Fibroblast of skin of back (primary cell): Measurements from ENCODE around the gene RNF38.
"Not testable (repeated sequence)": the region's sequence is repeated elsewhere in the genome, so short reads cannot be mapped to it uniquely, and the experiment has no call there.

Source experiments
- DNase-seq: peaks from one replicate; pipeline ENCODE4 v3.0.0-alpha.2; 2013

The RNF38 gene

GRCh38 chr9:36328798-36329411 lies 71.2 kb downstream of the RNF38 start:
- DNase-seq = peak; percentile 71

GRCh38 chr9:36325081-36325828 lies 74.8 kb downstream of the RNF38 start:
- no peak for DNase-seq

DNA sequence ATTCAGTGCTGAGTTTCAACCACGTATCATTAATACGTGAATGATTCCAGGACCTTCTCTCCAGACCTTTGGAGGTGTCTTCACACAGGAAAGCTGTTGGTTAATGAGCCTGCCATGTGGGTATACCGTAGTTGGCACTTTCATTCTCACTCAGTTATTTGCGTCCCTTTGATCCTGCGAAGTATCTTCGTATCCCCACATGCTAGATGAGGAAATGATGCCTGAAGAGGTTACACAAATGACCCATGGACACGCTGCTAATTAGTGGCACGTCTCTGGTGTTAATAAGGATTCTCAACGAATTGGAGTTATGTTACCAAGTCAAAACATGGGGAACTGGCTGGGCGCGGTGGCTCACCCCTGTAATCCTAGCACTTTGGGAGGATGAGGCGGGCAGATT lies 76.1 kb downstream of the RNF38 start:
- DNase-seq = no peak

GRCh38 chr9:36322462-36322861 lies 77.6 kb downstream of the RNF38 start:
- no peak for DNase-seq

GRCh38 chr9:36321903-36322302 lies 78.2 kb downstream of the RNF38 start:
- not testable (repeated sequence) for DNase-seq

GRCh38 chr9:36320466-36320865 lies 79.6 kb downstream of the RNF38 start:
- no peak for DNase-seq

- DNase-seq = peak; percentile 59
These were observed 80.3 kb downstream of the RNF38 start for GRCh38 chr9:36319806-36320205.

DNA sequence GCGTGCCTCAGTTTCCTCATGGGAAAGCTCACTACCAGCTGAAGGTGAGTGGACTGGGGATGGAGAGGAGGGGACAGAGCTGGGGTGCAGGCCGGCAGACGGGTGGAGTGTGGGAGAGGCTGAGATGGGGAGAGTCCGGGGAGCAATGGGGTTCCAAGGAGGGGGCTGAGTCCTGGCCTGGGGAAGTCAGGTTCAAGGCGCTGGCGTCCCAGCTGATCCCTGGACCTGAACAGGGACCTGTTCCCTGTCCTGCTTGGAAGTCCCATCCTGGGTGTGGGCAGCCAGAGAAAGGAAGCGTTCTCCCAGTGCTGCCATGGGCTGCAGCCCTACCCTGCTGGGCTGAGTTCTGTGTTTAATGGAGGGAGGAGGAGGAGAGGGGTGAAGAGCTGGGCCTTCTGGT lies 80.9 kb downstream of the RNF38 start:
- DNase-seq = no peak

- no peak for DNase-seq
These were observed 81.8 kb downstream of the RNF38 start for GRCh38 chr9:36318212-36318802.

GRCh38 chr9:36317766-36318165 lies 82.3 kb downstream of the RNF38 start:
- no peak for DNase-seq

DNA sequence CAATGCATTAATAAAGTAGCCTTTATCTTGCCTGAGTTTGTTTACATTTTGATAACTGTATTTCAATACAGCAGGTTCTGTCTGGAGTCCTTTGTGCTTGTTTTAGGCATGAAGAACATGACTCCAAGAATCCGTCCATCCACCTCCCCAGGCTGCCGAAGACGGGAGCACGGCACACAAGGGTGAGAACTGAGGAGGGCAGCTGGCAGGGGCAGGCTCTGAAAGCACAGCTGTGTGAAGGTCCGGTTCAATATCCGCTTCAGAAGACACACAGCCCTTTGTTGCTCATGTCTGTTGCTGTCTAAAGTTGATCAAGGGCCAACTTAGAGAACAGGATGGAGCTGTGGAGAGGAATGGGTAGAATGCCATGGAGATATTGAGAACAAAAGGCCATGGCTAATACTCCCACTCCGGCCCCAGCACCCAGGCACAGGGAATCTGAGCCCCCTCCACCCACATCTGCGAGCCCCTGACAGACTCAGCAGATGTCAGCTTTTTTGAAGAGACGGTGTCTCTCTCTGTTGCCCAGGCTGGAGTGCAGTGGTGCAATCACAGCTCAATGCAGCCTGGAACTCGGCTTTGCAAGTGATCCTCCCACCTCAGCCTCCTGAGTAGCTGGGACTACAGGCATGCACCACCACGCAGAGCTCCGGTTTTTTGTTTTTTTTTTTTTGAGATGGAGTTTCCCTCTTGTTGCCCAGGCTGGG lies 83.3 kb downstream of the RNF38 start:
- no peak for DNase-seq

DNA sequence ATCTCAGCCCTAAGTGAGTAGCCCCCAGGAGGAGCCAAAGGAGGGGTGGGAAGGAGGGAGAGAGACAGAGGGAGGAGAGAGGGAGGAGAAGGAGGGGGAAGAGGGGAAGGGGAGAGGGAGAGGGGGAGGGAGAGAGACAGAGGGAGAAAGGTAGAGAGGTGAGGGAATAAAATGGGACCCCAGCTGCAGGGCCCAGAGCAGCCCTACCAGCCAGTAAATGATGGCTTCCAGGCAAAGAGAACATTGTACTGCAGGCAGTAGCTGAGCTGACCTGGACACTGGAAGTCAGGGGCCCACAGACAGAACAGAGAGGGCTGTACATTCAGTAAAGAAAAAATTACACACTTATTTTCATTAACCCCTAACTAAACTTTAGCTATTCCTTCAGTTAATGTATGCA lies 84.0 kb downstream of the RNF38 start:
- no peak for DNase-seq

DNA sequence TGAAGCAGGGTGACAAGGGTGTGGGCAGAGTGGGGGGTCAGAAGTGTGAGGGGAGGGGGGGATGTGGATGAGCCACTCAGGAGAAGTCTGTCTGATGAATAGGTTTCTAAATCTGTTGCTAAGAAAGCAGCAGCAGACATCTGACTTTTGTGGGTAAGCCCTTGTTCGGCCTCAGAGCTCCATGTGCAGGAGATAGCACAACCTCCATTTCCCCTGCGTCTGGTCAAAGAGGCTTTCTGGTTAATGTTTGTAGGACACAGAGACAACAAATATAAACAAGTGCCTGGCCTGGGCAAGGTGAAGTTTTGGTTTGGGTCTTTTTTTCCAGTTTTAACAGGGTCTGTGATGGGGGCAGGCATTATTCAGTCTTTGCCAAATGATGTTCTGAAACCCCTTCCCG lies 84.8 kb downstream of the RNF38 start:
- no peak for DNase-seq

- no peak for DNase-seq
These were observed 85.3 kb downstream of the RNF38 start for GRCh38 chr9:36314740-36315139.

DNA sequence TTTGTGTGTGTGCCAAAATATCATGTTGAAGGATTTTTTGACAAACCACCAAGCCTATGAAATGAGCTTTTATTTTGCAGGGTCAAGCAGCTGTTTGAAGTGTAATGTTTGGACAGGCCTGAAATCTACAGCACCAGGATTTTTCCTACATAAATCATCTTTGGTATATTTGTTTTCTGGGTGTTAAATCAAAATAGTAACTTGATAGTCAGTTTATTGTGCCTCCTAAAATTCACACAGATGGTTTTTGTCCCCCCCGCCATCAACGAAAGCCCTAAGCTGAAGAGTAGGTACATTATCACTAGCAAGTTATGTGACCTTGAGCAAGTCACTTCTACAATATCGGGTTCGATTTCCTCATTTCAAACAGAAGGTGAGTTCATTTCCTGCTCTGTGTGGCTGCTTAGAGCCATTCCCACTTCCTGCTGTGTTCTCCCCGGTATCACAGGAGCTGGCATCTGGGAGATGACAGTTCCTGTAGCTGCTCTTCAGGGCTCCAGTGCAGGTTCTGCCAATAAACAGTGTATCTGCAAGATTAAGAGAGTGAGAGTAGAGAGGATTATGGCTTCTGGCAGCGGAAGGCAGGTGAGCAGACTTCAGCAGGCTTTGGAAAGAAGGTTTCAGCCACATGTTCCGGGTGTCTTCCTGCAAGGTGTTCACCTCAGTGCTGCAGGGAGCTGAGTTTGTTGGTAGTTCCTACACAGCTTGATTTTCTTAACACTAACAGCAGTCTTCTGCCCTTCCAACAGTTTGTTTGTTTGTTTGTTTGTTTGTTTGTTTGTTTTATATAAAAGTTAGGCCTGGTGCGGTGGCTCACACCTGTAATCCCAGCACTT lies 93.4 kb downstream of the RNF38 start:
- peak; percentile 51 for DNase-seq

DNA sequence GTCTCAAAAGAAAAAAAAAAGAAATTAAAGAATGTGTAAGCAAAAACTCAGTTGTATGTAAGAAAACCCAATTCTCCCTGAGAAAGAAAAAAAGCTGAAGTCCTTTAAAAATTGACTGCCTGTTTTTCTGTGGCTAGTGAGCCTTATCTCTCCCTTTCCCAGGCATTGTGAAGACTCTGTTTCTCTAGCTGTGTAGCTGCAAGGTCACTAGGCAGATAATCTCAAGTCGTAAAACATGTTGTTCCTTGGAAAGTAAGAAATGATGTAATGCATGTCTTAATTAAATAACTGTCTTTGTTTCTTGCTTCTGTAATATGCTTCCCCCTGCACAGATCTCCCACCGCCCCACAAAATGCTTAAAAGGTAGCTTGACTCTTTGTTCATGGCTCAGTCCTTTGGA lies 95.7 kb downstream of the RNF38 start:
- DNase-seq = not testable (repeated sequence)

DNA sequence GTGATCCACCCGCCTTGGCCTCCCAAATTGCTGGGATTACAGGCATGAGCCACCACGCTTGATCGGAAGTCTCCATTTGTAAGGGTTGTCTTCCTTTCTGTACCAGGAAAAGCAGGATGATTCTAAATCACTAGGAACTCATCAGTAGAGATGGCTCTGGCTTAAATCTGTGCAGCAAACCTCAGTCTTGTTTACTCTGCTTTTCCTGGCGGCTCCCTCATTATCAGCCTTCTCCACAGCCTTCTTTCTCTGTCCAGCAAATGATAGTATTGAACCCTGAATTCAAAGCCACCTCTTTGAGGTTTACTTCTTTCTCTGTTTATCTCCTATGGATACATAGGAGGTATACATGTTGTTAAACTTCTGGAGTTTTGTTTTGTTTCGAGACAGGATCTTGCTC lies 98.8 kb downstream of the RNF38 start:
- DNase-seq = no peak

DNA sequence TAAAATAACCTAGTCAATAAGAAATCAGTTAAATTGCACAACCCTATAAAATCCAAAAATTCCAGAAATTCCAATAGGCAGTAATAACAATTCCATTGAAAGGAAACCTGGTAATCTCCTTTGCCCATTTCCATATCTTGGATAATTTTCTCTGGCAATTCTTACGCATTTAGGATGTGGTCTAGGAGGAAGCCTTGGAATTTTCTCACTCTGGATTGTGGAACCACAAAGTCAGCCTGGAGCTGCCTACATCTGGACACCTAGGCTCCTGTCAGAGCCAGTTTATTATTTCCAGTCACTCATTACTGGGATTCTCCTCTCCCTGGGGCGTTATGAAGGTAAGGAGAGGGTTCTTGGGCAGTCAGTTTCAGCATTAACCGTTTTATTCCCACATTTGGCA lies 101.5 kb downstream of the RNF38 start:
- DNase-seq = peak; percentile 57

DNA sequence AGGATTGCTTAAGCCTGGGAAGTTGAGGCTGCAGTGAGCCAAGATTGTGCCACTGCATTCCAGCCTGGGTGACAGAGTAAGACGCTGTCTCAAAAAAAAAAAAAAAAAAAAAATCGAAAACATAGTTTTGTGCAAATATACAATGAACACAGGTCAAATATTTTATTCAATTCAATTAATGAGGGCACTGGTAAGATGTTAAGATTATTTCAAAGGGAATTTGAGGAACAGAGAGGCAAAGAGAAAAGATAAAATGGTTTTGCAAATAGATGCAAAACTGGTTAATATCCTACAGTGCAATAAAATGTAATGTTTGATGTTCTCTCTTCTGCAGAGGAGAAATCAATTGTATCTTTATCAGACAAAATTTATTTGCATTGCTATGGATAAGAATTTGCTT lies 102.3 kb downstream of the RNF38 start:
- DNase-seq = no peak

GRCh38 chr9:36294996-36295395 lies 105.1 kb downstream of the RNF38 start:
- not testable (repeated sequence) for DNase-seq

GRCh38 chr9:36293918-36294317 lies 106.2 kb downstream of the RNF38 start:
- no peak for DNase-seq

- no peak for DNase-seq
These were observed 106.9 kb downstream of the RNF38 start for GRCh38 chr9:36293171-36293570.

GRCh38 chr9:36292641-36293040 lies 107.4 kb downstream of the RNF38 start:
- no peak for DNase-seq
